WTC11 (cell line): Measurements from ENCODE around the gene IL10. TPM values are rescaled to one million over a fixed set of nuclear protein-coding genes. Genes with fewer than 3 reads are reported as not detected.

Experiments
- ATAC-seq: fragments of 200-7000 bp; cut with Tn5 transposase; 2 replicates; pipeline ENCODE4 v1.10.0; 2021; ENCODE audit warnings: mild to moderate bottlenecking, moderate library complexity
- CTCF ChIA-PET: fragments of 300-600 bp; sonication (Branson Sonifier 250); formaldehyde crosslinking; loops from one replicate; lab custom pipeline; 2021; ENCODE audit warnings: antibody characterized with exemption; lab: Charles Lee
- POLR2A ChIA-PET: fragments of 350-600 bp; sonication (Branson Sonifier 250); formaldehyde crosslinking; loops from one replicate; lab custom pipeline; 2021; ENCODE audit warnings: antibody characterized with exemption; lab: Charles Lee
- DNase-seq: peaks from one replicate; pipeline ENCODE4 v3.0.0; 2021; ENCODE audit warnings: low spot score
- H3K27ac Mint-ChIP-seq: 2 replicates; pipeline ENCODE4 v1.8.0; 2021; ENCODE audit warnings: mixed read lengths
- H3K27me3 Mint-ChIP-seq: 2 replicates; pipeline ENCODE4 v1.8.0; 2021; ENCODE audit warnings: low read depth, mild to moderate bottlenecking, moderate library complexity, mixed read lengths
- H3K36me3 Mint-ChIP-seq: 2 replicates; pipeline ENCODE4 v1.8.0; 2021; ENCODE audit warnings: mixed read lengths
- H3K4me1 Mint-ChIP-seq: 2 replicates; pipeline ENCODE4 v1.8.0; 2022; ENCODE audit warnings: mixed read lengths
- H3K4me3 Mint-ChIP-seq: 2 replicates; pipeline ENCODE4 v1.8.0; 2021; ENCODE audit warnings: mild to moderate bottlenecking, moderate library complexity, mixed read lengths
- H3K9me3 Mint-ChIP-seq: 2 replicates; pipeline ENCODE4 v1.8.0; 2021; ENCODE audit warnings: mixed read lengths
- ARID4B ChIP-seq: sonication (generic); formaldehyde crosslinking; IDR thresholded peaks from 2 replicates; pipeline ENCODE4 v1.8.0; 2023; ENCODE audit warnings: missing genetic modification reagents, mild to moderate bottlenecking, borderline replicate concordance
- ATF1 ChIP-seq: sonication (generic); formaldehyde crosslinking; IDR thresholded peaks from 2 replicates; pipeline ENCODE4 v1.8.1; 2023; ENCODE audit warnings: mild to moderate bottlenecking, moderate library complexity, missing genetic modification reagents
- EMX1 ChIP-seq: fragments of 250-450 bp; sonication (Bioruptor Pico); IDR thresholded peaks from 2 replicates; pipeline ENCODE4 v1.8.0; 2021; ENCODE audit warnings: mild to moderate bottlenecking
- GABPB1 ChIP-seq: sonication (generic); formaldehyde crosslinking; IDR thresholded peaks from 2 replicates; pipeline ENCODE4 v1.8.1; 2023; ENCODE audit warnings: mild to moderate bottlenecking, missing genetic modification reagents
- GRHL2 ChIP-seq: fragments of 250-450 bp; sonication (Bioruptor Pico); IDR thresholded peaks from 2 replicates; pipeline ENCODE4 v1.8.0; 2022; ENCODE audit warnings: mild to moderate bottlenecking, moderate library complexity; ENCODE audit not compliant: insufficient replicate concordance, severe bottlenecking
- IRF2 ChIP-seq: sonication (generic); formaldehyde crosslinking; IDR thresholded peaks from 2 replicates; pipeline ENCODE4 v1.8.0; 2022; ENCODE audit warnings: low read depth, missing genetic modification reagents, borderline replicate concordance
- JUN ChIP-seq: sonication (generic); formaldehyde crosslinking; IDR thresholded peaks from 2 replicates; pipeline ENCODE4 v1.8.0; 2023; ENCODE audit warnings: mild to moderate bottlenecking, missing genetic modification reagents
- NFATC4 ChIP-seq: fragments of 250-450 bp; sonication (Bioruptor Pico); IDR thresholded peaks from 2 replicates; pipeline ENCODE4 v1.9.0; 2021; ENCODE audit warnings: mild to moderate bottlenecking
- PRDM15 ChIP-seq: sonication (generic); formaldehyde crosslinking; IDR thresholded peaks from 2 replicates; pipeline ENCODE4 v1.8.0; 2022; ENCODE audit warnings: missing genetic modification reagents
- RORB ChIP-seq: fragments of 250-450 bp; sonication (Bioruptor Pico); IDR thresholded peaks from 2 replicates; pipeline ENCODE4 v1.9.0; 2021; ENCODE audit warnings: mild to moderate bottlenecking
- TCF7 ChIP-seq: sonication (generic); formaldehyde crosslinking; IDR thresholded peaks from 2 replicates; pipeline ENCODE4 v1.8.0; 2022; ENCODE audit warnings: mild to moderate bottlenecking, low read depth, missing genetic modification reagents, moderate library complexity
- TEAD4 ChIP-seq: sonication (generic); formaldehyde crosslinking; IDR thresholded peaks from 2 replicates; pipeline ENCODE4 v1.8.0; 2022; ENCODE audit warnings: mild to moderate bottlenecking, missing genetic modification reagents
- TP53 ChIP-seq: sonication (generic); formaldehyde crosslinking; IDR thresholded peaks from 2 replicates; pipeline ENCODE4 v1.8.1; 2023; ENCODE audit warnings: mild to moderate bottlenecking, missing genetic modification reagents
- ZNF138 ChIP-seq: sonication (generic); formaldehyde crosslinking; conservative IDR thresholded peaks from 2 replicates; pipeline ENCODE4 v1.8.1; 2022; ENCODE audit warnings: mild to moderate bottlenecking, moderate library complexity, missing genetic modification reagents
- ZNF263 ChIP-seq: sonication (generic); formaldehyde crosslinking; IDR thresholded peaks from 2 replicates; pipeline ENCODE4 v1.8.1; 2022; ENCODE audit warnings: low read depth, mild to moderate bottlenecking, moderate library complexity, missing genetic modification reagents
- ZNF532 ChIP-seq: fragments of 250-450 bp; sonication (Bioruptor Pico); IDR thresholded peaks from 2 replicates; pipeline ENCODE4 v1.9.0; 2021; ENCODE audit warnings: mild to moderate bottlenecking, borderline replicate concordance
- ZNF671 ChIP-seq: fragments of 250-450 bp; sonication (Bioruptor Pico); IDR thresholded peaks from 2 replicates; pipeline ENCODE4 v1.8.0; 2021; ENCODE audit warnings: mild to moderate bottlenecking
- total RNA-seq: library from RNA; stranded (reverse); gene quantifications from 3 replicates; pipeline ENCODE4 v1.2.3, GENCODE V29; 2021
- TF ChIP-seq, protein P1 (sequence below): sonication (generic); formaldehyde crosslinking; IDR thresholded peaks from 2 replicates; pipeline ENCODE4 v1.8.1; 2023; ENCODE audit warnings: mild to moderate bottlenecking, moderate library complexity, missing genetic modification reagents
- TF ChIP-seq, protein P2 (sequence below): sonication (generic); formaldehyde crosslinking; IDR thresholded peaks from 2 replicates; pipeline ENCODE4 v1.8.1; 2023; ENCODE audit warnings: mild to moderate bottlenecking, missing genetic modification reagents
- TF ChIP-seq, protein P3 (sequence below): sonication (generic); formaldehyde crosslinking; IDR thresholded peaks from 2 replicates; pipeline ENCODE4 v1.8.1; 2022; ENCODE audit warnings: mild to moderate bottlenecking, missing genetic modification reagents, moderate library complexity, borderline replicate concordance

IL10 gene
- total RNA-seq, 1 experiment from 2014 or later = not detected

- TF ChIP-seq, protein P1, sequence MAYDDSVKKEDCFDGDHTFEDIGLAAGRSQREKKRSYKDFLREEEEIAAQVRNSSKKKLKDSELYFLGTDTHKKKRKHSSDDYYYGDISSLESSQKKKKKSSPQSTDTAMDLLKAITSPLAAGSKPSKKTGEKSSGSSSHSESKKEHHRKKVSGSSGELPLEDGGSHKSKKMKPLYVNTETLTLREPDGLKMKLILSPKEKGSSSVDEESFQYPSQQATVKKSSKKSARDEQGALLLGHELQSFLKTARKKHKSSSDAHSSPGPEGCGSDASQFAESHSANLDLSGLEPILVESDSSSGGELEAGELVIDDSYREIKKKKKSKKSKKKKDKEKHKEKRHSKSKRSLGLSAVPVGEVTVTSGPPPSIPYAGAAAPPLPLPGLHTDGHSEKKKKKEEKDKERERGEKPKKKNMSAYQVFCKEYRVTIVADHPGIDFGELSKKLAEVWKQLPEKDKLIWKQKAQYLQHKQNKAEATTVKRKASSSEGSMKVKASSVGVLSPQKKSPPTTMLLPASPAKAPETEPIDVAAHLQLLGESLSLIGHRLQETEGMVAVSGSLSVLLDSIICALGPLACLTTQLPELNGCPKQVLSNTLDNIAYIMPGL (CRISPR knock-in tag) = no peak
- no peak for TF ChIP-seq TEAD4 (CRISPR knock-in tag)
Observed at GRCh38 chr1:206732992-206733391, 39.3 kb downstream of the IL10 start (continued).

- Mint-ChIP-seq H3K4me1 (no peaks in the 10 kb centered on the region), H3K27me3 (no peaks in the 10 kb centered on the region), H3K36me3 (peaks cover 8% of the 10 kb centered on the region), H3K9me3 (no peaks in the 10 kb centered on the region), H3K4me3 (no peak overlapping the region), H3K27ac (no peak overlapping the region)
- POLR2A ChIA-PET = no interaction called here
- ATAC-seq (no peak), DNase-seq (no peak)
- CTCF ChIA-PET = interaction anchor here (1.1 kb wide), 1 partner anchor 179 kb away, joined by 4 read pairs; no protein-coding TSS in a partner anchor
- no peak for TF ChIP-seq GRHL2 (CRISPR knock-in tag)
- no peak for TF ChIP-seq ZNF671 (CRISPR knock-in tag)
- TF ChIP-seq JUN (CRISPR knock-in tag) = no peak
- no peak for TF ChIP-seq PRDM15 (CRISPR knock-in tag)
- TF ChIP-seq ZNF263 (CRISPR knock-in tag) = no peak
- no peak for TF ChIP-seq RORB (CRISPR knock-in tag)
- no peak for TF ChIP-seq ARID4B
- TF ChIP-seq, protein P2, sequence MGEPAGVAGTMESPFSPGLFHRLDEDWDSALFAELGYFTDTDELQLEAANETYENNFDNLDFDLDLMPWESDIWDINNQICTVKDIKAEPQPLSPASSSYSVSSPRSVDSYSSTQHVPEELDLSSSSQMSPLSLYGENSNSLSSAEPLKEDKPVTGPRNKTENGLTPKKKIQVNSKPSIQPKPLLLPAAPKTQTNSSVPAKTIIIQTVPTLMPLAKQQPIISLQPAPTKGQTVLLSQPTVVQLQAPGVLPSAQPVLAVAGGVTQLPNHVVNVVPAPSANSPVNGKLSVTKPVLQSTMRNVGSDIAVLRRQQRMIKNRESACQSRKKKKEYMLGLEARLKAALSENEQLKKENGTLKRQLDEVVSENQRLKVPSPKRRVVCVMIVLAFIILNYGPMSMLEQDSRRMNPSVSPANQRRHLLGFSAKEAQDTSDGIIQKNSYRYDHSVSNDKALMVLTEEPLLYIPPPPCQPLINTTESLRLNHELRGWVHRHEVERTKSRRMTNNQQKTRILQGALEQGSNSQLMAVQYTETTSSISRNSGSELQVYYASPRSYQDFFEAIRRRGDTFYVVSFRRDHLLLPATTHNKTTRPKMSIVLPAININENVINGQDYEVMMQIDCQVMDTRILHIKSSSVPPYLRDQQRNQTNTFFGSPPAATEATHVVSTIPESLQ (CRISPR knock-in tag) = no peak
- TF ChIP-seq, protein P3, sequence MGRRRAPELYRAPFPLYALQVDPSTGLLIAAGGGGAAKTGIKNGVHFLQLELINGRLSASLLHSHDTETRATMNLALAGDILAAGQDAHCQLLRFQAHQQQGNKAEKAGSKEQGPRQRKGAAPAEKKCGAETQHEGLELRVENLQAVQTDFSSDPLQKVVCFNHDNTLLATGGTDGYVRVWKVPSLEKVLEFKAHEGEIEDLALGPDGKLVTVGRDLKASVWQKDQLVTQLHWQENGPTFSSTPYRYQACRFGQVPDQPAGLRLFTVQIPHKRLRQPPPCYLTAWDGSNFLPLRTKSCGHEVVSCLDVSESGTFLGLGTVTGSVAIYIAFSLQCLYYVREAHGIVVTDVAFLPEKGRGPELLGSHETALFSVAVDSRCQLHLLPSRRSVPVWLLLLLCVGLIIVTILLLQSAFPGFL (CRISPR knock-in tag) = no peak
- TF ChIP-seq EMX1 = no peak
- TF ChIP-seq TCF7 = no peak
- no peak for TF ChIP-seq NFATC4 (CRISPR knock-in tag)
- TF ChIP-seq IRF2 (CRISPR knock-in tag) = no peak
- TF ChIP-seq ATF1 (CRISPR knock-in tag) = no peak
- TF ChIP-seq ZNF532 (CRISPR knock-in tag) = no peak
- TF ChIP-seq GABPB1 = no peak
- TF ChIP-seq TP53 (CRISPR knock-in tag) = no peak
- TF ChIP-seq ZNF138 (CRISPR knock-in tag) = no peak
Observed at GRCh38 chr1:206732508-206732907, 39.8 kb downstream of the IL10 start.
